ENCODE data around the gene TRIL. TPM values are rescaled to one million over a fixed set of nuclear protein-coding genes. Genes with fewer than 3 reads are reported as not detected.

Gene TRIL
- total RNA-seq, 1 donor from 2014 or later: 0.06 TPM

Other genes starting within 250 kb of the TRIL start
- 12.0 and 31.3 TPM in 2 replicates for gene CPVL, start 188.2 kb upstream of the TRIL start, total RNA-seq
- 0.35 and 5.1 TPM in 2 replicates for gene CHN2, start 236.4 kb upstream of the TRIL start, total RNA-seq

Data from epithelial cell of proximal tubule (primary cell).